T47D (cell line): Measurements from ENCODE around the gene MS4A13.
"Not testable (repeated sequence)": the region's sequence is repeated elsewhere in the genome, so short reads cannot be mapped to it uniquely, and the experiment has no call there.

Experiments
- DNase-seq, 2 experiments: peaks; one replicate each; pipeline versions ENCODE4 v3.0.0 to v3.0.0-alpha.2; 2011 to 2012; ENCODE audit warnings: low read depth in 1 of 2, low spot score in 1 of 2
- JUND ChIP-seq: IDR thresholded peaks from 2 replicates; pipeline ENCODE4 v1.6.1; 2012; ENCODE audit warnings: low read depth
- in situ Hi-C: cut with HindIII; loops from 2 replicates; pipeline ENCODE4 v1.10.0; 2016; ENCODE audit warnings: low sequenced_read_pairs, low pct_unique_long_range_greater_than_20kb

The MS4A13 gene

GRCh38 chr11:60515144-60515855 is at the start of gene MS4A13:
TSS of gene MS4A13 (plus strand) at chr11:60515392. CDS start at chr11:60518084, 2,692 bp downstream.
- TF ChIP-seq JUND, result no peak
- DNase-seq, result peak in 1 of 2 experiments; percentile 64
- in situ Hi-C loops, result no loop called here

DNA sequence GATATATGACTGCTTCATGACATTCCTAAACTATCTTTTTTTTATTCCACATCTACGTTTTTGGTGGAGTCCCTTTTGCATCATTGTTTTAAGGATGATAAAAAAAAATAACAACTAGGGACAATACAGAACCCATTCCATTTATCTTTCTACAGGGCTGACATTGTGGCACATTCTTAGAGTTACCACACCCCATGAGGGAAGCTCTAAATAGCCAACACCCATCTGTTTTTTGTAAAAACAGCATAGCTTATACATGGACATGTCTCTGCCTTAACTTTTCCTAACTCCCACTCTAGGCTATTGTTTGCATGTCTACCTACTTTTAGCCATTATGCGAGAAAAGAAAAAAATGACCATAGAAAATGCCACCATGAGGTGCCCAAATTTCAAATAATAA is 46.4 kb upstream of the MS4A13 start:
- TF ChIP-seq JUND, result no peak
- DNase-seq, result no peak
- in situ Hi-C loops, result no loop called here

DNA sequence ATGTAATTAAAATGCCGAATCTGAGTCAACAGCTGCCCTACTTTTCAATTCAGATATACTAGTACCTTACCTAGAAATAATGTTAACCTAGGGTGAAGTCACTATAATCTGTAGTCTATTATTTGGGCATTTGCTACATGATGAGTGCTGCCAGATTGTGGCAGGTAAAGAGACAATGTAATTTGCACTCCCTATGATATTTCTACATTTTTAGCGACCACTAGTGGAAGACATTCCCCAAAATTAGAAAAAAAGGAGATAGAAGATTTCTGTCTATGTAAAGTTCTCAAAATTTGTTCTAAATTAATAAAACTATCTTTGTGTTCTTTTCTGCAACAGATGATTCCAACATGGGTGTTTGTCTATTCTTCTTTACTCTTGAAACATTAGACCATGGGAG is 45.5 kb upstream of the MS4A13 start:
- no peak for TF ChIP-seq JUND
- in situ Hi-C loops, result no loop called here
- no peak for DNase-seq

DNA sequence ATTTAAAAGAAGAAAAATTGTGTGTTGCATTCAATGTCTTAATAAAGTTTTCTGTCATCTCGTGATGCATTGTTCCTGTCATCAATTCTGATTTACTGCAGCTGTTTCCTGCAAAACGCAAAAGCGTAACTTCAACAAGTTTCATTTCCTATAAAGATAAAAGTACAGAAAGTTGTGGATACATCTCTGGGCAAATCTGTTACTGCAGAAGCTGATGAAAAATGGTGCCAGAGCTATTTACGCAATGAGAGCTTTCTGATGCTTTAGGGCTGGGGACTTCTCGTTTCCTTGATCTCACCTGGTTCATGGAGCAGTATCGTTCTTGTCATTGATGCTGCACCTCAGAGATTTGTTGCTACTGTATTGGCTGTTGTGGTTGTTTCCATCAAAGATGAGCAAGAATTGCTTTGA is 38.2 kb upstream of the MS4A13 start:
- TF ChIP-seq JUND, result no peak
- no peak for DNase-seq
- in situ Hi-C loops, result no loop called here

DNA sequence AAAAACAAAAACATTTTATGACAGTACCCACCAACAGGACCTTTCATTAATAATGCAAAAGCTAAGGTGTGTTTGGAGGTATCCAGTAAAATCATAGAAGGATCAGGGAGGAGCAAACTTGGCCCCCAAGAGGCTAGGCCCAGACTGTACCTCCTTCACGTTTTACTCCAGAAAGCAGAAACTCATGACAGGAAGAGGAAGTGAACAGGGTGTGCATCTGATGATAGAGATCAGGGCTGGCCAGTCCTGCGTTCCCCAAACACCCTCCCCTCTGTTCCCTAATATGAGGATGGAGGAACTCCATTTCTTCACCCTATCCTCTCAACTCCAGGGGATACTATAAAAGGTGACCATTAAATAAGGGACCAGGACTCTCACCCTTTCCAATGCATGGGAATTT is 32.8 kb upstream of the MS4A13 start:
- DNase-seq, result no peak
- no peak for TF ChIP-seq JUND
- in situ Hi-C loops, result no loop called here

GRCh38 chr11:60485987-60486386 is 29.2 kb upstream of the MS4A13 start:
- no peak for TF ChIP-seq JUND
- in situ Hi-C loops, result no loop called here
- DNase-seq, result peak; percentile 88 to 92

- no peak for DNase-seq
- no peak for TF ChIP-seq JUND
- in situ Hi-C loops, result no loop called here
Measured at GRCh38 chr11:60492488-60493009, 22.6 kb upstream of the MS4A13 start, which contains the start of gene MS4A12. TSS of gene MS4A12 (plus strand) at chr11:60492778. CDS start at chr11:60497319, 4,541 bp downstream.

GRCh38 chr11:60493454-60493853 is 21.7 kb upstream of the MS4A13 start:
- DNase-seq, result no peak
- in situ Hi-C loops, result no loop called here
- no peak for TF ChIP-seq JUND

- DNase-seq, result no peak
- in situ Hi-C loops, result no loop called here
Measured at GRCh38 chr11:60498399-60498798, 16.8 kb upstream of the MS4A13 start.

GRCh38 chr11:60498853-60499252 is 16.3 kb upstream of the MS4A13 start:
- DNase-seq, result no peak
- TF ChIP-seq JUND, result no peak
- in situ Hi-C loops, result no loop called here

More at GRCh38 chr11:60498399-60498798, 16.8 kb upstream of the MS4A13 start:
- no peak for TF ChIP-seq JUND

DNA sequence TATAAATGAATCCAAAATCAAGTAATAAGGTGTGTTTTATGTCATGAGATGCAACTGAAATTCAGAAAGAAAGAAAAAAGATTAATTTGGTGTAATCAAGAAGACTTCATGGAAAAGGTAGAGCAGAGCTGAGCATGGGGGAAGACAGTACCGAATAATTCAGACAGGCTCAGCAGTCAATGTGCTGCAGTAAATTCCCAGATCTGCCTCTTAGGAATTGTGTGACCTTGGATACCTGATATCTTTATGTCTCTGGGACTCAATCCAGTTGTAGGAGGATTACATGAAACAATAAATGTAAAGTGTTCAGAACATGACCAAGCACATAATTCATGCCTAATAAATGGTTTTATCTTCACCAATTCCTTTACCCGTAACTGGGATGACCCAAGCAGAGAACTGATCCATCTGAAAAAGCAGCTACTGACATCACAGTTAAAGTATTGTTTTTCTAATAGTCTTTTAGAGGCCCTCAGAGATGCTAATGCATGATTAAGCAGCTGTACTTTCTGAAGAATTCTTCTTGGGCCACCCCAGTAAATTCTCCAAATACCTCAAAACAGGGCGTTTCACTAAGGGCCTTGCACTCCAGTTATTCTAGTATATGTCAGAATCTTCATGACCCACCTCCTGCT is 14.8 kb upstream of the MS4A13 start:
- TF ChIP-seq JUND, result no peak
- DNase-seq, result no peak
- in situ Hi-C loops, result no loop called here

DNA sequence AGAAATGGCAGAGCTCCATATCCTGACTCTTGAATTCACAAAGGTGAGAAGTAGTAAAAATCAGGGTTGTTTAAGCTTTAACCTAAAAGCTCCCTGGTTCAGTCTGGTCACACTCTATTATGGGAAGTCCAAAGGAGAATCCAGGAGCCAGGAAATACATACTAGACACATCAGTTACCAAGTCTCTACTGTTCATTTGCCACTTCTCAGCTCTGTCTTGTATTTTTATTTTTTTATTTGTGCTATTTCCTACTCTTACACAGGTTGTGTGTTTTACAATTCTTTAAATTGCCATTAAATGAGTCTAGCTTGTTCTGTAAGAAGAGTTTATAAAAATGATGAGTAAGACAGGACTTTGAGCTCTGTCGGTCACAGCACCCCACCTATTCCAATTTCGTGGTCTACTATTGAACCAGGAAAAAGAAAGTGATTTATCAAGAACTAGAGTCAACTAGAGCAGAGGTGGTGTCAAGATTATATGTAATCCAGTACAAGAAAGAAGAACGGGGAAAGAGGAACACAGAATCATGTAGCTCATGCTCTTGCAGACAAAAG is 12.9 kb upstream of the MS4A13 start:
- in situ Hi-C loops, result no loop called here

DNA sequence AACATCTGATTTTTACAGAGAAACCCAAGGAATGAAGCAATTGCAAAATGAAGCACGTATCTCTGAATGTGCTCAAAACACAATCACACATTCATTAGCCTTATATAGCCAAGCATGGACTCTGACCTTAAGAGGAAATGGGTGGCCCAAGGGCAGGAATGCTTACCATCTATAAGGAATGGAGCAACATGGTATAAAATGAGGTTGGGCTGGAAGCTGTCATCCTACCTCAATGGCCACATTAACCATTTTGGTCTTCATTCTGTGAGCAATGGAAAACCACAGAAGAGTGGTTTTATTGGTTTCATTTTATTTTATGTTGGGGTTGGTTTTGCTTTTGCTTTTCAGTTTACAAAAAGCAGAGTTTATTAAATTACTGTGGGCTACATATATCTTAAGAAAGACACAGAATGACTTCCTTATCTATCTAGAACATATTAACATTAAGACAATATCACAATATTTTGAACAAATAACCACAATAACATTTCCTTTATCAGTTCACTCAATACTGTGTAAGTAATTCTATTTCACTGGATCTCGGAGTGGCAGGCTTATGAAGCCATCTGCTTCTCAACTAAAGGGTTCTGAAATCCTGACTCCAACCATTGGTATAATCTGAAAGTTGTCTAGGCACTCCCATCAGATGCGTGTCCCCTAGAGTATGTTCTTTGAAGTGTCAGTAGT is 10.8 kb upstream of the MS4A13 start:
- no peak for TF ChIP-seq JUND
- DNase-seq, result no peak

More for the DNA sequence above, 12.9 kb upstream of the MS4A13 start:
- DNase-seq, result no peak
- TF ChIP-seq JUND, result no peak

DNA sequence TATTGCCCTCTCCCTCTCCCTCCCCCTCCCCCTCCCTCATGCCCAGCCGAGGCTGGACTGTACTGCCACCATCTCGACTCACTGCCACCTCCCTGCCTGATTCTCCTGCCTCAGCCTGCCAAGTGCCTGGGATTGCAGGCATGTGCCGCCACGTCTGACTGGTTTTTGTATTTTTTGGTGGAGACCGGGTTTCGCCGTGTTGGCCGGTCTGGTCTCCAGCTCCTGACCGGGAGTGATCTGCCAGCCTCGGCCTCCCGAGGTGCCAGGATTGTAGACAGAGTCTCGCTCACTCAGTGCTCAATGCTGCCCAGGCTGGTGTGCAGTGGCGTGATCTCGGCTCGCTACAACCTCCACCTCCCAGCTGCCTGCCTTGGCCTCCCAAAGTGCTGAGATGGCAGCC is 5.6 kb upstream of the MS4A13 start:
- DNase-seq, in situ Hi-C loops: not testable (repeated sequence)

More for the DNA sequence above, 10.8 kb upstream of the MS4A13 start:
- in situ Hi-C loops, result no loop called here

GRCh38 chr11:60510209-60510608 is 5.0 kb upstream of the MS4A13 start:
- DNase-seq, in situ Hi-C loops: not testable (repeated sequence)
